GM19395 (cell line): ENCODE results near the gene GH1.
A peak's percentile ranks its signal among the peaks of the same experiment; 100 is the strongest.

Source experiments
- ATAC-seq: cut with Tn5 transposase; IDR thresholded peaks from one replicate; pipeline ENCODE4 v1.9.1; 2021; ENCODE audit warnings: mild to moderate bottlenecking, moderate library complexity; ENCODE audit not compliant: unreplicated experiment

The GH1 gene

DNA sequence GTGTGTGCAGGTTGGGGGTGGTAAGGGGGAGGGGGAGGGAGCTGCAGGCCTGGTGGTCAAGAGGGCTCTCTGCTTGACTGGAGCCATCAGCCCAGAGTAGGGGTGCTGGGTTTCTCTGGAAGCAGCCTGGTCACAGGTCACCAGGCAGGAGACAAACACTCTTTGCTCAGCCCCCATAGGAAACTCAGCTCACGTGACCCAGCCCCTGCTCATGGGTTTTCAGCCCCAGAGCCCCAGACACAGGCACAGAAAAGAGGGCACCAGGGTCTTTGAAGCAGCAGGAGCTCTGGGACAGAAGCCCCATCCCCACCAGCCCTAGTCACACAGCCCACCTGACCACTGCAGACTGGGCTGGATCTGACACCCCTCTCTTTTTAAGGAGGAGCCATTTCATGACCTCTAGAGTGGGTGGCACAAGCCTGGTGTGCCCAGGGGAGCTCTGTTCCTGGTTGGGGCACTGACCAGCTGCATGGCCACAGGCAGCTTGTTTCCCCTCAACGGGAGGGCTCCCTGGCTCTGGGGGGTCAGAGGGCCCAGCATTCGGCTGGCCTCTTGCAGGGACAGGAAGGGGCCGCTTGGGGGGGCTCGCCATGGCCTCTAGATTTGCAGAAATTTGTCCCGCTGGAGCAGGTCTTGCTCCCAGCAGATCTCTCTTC, 27.3 kb upstream of the GH1 start:
- ATAC-seq, result no peak

DNA sequence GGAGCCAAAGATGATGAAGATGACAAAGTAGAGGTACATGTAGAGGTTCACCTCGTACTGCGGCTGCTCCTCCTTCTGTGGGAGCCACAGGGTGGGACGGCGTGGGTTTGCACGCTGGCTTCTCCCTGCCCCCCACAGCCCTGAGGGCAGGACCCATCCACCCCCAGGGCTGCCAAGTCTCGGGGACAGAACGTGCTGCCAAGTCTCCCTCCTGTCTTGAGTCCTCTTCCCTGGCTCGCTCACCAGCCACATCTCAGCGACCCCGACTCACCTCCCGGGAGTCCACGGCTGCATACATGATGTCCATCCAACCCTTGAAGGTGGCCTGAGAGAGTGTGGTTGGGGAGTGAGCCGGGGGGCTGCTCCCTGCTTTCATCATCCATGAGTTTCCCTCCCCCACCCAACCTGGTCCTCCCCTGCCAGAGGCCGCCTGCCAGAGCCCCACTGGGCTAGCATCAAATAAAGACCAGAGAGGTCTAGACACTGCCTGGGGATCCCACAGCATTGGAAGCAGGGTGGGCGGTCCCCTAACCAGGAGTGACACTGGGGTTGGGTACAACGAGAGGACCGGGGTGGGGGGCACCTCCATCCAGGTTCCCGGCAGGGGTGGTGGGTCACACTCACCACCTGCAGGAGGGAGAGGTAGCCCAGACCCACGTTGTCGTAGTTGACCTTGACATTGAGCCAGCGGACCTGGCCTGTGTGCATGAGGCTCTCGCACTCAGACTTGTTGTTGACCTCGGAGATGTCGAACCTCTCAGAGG, 26.3 kb upstream of the GH1 start:
- no peak for ATAC-seq

GRCh38 chr17:63943745-63944144, 25.1 kb upstream of the GH1 start:
- ATAC-seq, result no peak

GRCh38 chr17:63942309-63942985, 23.8 kb upstream of the GH1 start:
- ATAC-seq, result no peak

GRCh38 chr17:63941751-63942150, 23.1 kb upstream of the GH1 start:
- ATAC-seq, result no peak

DNA sequence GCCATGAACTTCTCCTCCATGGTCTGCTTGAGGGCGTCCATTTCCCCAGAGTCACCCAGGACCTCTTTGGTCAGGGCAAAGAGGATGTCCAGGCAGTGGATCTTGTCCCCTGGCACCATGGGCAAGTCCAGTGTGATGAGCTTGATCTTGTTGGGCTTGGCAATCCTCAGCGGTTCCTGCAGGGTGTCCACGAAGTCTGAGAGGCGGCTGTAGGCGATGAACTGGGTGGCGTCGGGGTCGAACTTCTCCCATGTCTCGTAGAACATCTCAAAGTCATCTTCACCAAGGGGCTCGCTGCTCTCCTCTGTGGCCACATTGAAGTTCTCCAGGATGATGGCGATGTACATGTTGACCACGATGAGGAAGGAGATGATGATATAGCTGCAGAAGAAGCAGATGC, 22.5 kb upstream of the GH1 start:
- ATAC-seq, result no peak

- no peak for ATAC-seq
These were observed 21.9 kb upstream of the GH1 start for GRCh38 chr17:63940584-63940983.

GRCh38 chr17:63939884-63940283, 21.2 kb upstream of the GH1 start:
- ATAC-seq, result no peak

GRCh38 chr17:63939401-63939800, 20.8 kb upstream of the GH1 start:
- ATAC-seq, result no peak

DNA sequence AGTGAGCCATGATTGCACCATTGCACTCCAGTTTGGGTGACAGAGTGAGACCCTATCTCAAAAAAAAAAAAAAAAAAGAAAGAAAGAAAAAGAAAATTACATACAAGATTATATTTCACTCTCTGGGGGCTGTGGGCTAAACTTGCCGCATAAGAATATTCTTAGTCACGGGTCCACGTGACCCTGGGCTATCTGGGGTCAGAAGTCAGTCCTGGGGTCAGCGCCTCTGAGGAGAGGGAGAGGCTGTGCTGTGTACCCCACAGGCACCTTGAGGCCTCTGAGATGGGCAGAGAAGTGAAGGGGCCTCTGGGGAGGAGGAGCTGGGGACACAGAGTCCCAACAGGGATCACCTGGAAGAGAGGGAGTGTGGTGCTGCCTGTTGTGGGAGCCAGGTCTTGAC, 19.3 kb upstream of the GH1 start:
- ATAC-seq, result no peak

- ATAC-seq, result no peak
These were observed 18.7 kb upstream of the GH1 start for GRCh38 chr17:63937319-63937718.

GRCh38 chr17:63934183-63935112, 15.8 kb upstream of the GH1 start:
- ATAC-seq, result no peak

DNA sequence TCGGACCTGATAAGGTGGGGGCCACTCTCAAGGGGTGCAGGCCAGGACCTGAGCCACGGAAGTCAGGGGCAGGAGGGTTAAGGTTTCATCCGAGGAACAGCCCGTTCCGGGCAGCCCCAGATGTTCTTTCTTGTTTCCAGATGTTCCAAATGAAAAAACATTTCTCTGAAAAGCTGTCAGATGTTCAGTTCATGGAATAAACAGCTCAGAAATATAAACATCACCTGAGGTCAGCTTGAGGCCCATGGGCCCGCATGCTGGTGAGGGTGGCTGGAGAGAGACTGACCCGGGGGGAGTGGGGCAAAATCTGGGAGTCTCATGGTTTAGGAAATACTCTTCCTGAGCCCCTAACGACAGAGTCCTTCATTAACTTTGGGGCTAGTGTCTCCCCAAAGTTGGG, 15.0 kb upstream of the GH1 start:
- no peak for ATAC-seq

- peak; percentile 26 for ATAC-seq
These were observed 14.1 kb upstream of the GH1 start for GRCh38 chr17:63932721-63933120.

- ATAC-seq, result peak; percentile 90
These were observed 13.4 kb upstream of the GH1 start, which contains the start of gene CD79B for GRCh38 chr17:63931981-63932561. CD79B (minus strand) TSS chr17:63932331; CDS start chr17:63932261, 70 bp downstream.

GRCh38 chr17:63930951-63931575, 12.4 kb upstream of the GH1 start:
- peak; percentile 35 for ATAC-seq

DNA sequence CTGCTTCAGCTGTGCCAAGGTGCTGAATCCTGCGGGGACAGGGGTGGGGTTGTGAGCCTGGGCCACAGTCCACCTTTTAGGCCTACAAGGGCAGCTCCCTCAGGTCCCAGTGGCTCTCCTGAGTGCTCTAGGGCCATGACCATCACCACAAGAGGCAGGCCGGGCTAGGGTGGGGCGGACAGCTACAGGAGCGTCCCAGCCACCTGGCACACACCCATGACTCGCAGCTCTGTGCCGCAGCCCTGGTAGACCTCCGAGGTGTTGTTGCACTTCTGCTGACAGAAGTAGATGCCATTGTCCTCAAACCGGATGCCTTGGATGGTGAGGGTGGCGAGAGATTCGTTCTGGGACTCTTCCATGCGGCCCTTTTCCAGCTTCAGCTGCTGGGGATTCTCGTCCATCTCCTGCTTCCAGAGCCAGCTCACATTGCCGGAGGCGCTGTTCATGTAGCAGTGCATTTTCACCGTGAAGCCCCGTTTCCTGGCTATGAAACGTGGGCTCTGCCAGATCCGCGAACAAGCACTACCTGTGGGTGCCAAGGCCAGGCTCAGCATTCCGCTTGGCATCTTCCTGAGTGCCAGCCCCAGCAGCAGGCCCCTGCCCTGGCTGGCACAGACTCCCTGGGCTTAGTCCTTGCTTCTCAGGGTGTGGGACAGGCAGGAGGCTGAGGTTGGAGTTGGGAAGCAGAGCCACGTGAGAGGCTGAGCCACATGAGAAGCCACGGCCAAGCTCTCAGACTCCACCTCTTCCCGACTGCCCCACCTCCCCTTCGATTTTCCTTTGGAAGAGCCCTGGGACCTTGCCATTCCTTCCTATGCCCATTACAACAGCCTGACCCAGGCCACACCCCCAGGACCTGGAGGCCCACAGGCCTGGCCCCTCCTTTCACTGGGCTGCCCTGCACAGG, 11.5 kb upstream of the GH1 start:
- ATAC-seq, result no peak

GRCh38 chr17:63928966-63929695, 10.5 kb upstream of the GH1 start:
- no peak for ATAC-seq
